ENCODE results near the gene LRRC34.
A peak's percentile ranks its signal among the peaks of the same experiment; 100 is the strongest.

The LRRC34 gene

DNA sequence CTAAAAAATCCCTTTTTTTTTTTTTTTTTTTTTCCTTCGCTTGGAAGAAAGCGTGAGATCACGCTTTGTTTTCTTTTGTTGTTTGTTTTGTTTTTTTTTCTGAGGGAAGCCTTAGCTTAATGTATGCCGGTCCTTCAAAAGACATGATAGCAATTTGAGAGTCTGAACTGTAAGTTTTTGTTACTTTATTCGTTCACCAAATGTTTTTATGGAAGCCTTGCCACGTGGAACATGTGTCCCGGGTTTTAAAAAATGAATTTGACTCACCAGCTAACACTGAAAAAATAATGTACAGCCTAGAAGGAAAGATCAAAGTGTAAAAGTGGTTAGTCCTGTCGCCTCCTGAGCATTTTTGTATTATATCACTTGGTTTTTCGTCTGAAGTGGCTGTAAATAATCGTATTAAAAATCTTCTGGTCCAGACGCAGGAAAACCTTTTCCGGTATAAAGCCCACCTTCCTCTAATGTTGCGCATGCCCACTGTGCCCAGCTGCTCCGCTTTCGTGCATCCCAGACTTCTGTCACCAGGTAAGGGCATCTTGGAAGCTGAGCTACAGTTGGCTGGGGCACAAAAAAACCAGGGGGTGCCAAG is 40.3 kb downstream of the LRRC34 start:
- Histone ChIP-seq H3K4me3 (IDR thresholded peaks at IDR 0.05; ENCODE audit: insufficient read depth, low read depth, low read length) (peak overlapping the region; percentile 94), H3K4me1 (ENCODE audit: low read depth, poor library complexity, severe bottlenecking) (peaks cover 21% of the 10 kb centered on the region), H2AFZ (ENCODE audit: low read depth) (peak overlapping the region; percentile 86), H3K9ac (peak overlapping the region; percentile 97), H3K4me2 (peak overlapping the region; percentile 59), H3K27me3 (ENCODE audit: insufficient read depth, low read depth) (no peaks in the 10 kb centered on the region), H4K20me1 (ENCODE audit: insufficient read depth) (no peaks in the 10 kb centered on the region), H3K36me3 (ENCODE audit: insufficient read depth) (no peaks in the 10 kb centered on the region), H3K79me2 (ENCODE audit: insufficient read depth, low read depth) (peaks cover 26% of the 10 kb centered on the region), H3K27ac (peak overlapping the region; percentile 89)
- TF ChIP-seq, protein P1, sequence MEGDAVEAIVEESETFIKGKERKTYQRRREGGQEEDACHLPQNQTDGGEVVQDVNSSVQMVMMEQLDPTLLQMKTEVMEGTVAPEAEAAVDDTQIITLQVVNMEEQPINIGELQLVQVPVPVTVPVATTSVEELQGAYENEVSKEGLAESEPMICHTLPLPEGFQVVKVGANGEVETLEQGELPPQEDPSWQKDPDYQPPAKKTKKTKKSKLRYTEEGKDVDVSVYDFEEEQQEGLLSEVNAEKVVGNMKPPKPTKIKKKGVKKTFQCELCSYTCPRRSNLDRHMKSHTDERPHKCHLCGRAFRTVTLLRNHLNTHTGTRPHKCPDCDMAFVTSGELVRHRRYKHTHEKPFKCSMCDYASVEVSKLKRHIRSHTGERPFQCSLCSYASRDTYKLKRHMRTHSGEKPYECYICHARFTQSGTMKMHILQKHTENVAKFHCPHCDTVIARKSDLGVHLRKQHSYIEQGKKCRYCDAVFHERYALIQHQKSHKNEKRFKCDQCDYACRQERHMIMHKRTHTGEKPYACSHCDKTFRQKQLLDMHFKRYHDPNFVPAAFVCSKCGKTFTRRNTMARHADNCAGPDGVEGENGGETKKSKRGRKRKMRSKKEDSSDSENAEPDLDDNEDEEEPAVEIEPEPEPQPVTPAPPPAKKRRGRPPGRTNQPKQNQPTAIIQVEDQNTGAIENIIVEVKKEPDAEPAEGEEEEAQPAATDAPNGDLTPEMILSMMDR (conservative IDR thresholded peaks at IDR 0.05; ENCODE audit: low read depth, low read length): 0 out of 2 replicates have a peak, but pooled peaks have one; percentile 8

DNA sequence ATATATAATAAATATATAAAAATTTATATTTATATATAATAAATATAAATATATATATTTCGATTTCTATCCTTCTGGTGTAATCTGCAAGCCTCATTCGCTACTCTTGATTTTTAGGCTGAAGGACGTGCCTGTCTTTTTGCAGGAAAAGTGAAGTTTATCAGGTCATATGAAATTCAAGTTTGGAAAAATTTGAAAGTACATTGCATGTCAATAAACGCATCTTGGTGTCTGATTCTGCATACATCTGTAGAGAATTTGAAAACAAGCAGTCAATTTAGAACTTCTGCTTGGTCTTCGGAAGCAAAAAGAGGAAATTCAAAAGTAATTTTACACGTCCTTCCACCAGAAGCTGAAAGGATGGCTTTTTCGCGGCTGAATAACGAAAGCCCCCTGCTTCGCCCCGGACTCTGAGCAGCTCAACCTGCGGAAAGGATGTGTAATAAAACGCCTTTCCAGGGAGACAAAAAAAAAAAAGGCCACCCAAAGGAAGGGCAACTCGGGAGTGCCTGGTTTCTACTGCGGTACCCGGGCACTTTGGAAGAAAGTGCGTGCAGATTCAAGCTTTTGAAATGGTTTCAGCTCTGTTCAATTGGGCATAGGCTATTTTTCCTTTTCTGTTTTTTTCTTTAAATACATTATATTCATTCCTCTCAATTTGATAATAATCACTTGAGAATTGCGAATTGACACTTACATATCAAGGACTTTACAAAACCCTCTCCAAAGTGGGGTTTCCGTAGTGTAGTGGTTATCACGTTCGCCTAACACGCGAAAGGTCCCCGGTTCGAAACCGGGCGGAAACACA is 41.0 kb downstream of the LRRC34 start:
- Histone ChIP-seq H3K4me1 (ENCODE audit: low read depth, poor library complexity, severe bottlenecking) (peaks cover 21% of the 10 kb centered on the region), H4K20me1 (ENCODE audit: insufficient read depth) (no peaks in the 10 kb centered on the region), H3K4me2 (peak overlapping the region; percentile 59), H3K9ac (peak overlapping the region; percentile 97), H3K36me3 (ENCODE audit: insufficient read depth) (no peaks in the 10 kb centered on the region), H3K27me3 (ENCODE audit: insufficient read depth, low read depth) (no peaks in the 10 kb centered on the region), H2AFZ (ENCODE audit: low read depth) (peak overlapping the region; percentile 86), H3K79me2 (ENCODE audit: insufficient read depth, low read depth) (peaks cover 26% of the 10 kb centered on the region), H3K27ac (peak overlapping the region; percentile 89), H3K4me3 (IDR thresholded peaks at IDR 0.05; ENCODE audit: insufficient read depth, low read depth, low read length) (peak overlapping the region; percentile 94)
- TF ChIP-seq, protein P1 (conservative IDR thresholded peaks at IDR 0.05; ENCODE audit: low read depth, low read length): peak; percentile 19; the same call in 1 of the 2 replicates

DNA sequence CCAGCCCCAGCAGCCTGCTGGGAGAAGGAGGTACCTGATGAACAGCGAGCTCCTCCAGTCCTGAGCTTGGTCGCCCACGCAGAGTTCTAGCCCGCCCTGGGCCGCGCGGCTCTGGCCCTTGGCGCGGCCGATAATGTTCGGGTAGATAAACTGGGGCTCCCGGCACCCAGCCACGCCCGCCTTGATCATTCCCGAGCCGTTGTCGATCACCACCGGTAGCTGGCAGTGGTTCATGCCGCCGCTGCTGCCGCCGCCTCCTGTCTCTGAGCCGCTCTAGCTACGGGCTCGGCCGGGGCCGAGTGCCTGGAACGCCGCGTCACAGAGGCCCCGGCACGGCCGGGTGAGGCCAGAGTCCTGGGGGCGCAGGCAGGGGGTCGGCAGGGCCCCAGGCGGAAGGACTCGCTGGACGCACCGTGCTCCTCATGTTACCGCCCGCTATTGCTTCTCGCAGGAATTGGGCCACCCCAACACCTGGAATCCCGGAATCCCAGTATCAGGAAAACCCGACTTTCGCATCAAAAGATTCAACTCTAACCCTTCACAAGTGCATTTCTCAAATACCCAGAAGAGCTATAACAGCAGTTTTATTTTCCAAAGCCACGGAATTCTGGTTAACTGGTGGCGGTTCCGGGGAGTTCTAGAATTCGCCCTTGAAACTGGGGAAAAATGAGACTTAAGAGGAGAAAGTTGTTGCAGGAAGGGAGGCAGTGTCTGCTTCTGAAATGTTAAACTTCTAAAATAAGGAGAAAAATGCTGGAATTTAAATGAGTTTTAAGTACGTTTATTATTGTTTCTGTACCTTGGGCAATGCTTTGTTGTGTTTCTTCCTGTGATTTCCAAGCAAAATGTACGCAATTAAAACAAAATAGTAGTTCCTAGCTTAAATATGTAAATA is 43.2 kb downstream of the LRRC34 start, which contains the start of gene ACTRT3:
Gene ACTRT3 (minus strand): TSS at position 275 of the 895 bp plus-strand sequence. CDS start 41 bp downstream, at position 234.
- no peaks in the 10 kb centered on the region for H3K36me3 ChIP-seq (ENCODE audit: insufficient read depth)
- H3K27me3 ChIP-seq (ENCODE audit: insufficient read depth, low read depth): no peaks in the 10 kb centered on the region
- H3K4me1 ChIP-seq (ENCODE audit: low read depth, poor library complexity, severe bottlenecking): peaks cover 4% of the 10 kb centered on the region
- H4K20me1 ChIP-seq (ENCODE audit: insufficient read depth): no peaks in the 10 kb centered on the region
- H3K4me2 ChIP-seq: no peak within 1 kb of the TSS
- no peak within 1 kb of the TSS for H3K27ac ChIP-seq
- TF ChIP-seq, protein P1 (conservative IDR thresholded peaks at IDR 0.05; ENCODE audit: low read depth, low read length): no peak
- H2AFZ ChIP-seq (ENCODE audit: low read depth): no peak within 1 kb of the TSS
- no peak within 1 kb of the TSS for H3K4me3 ChIP-seq (IDR thresholded peaks at IDR 0.05; ENCODE audit: insufficient read depth, low read depth, low read length)
- no peak within 1 kb of the TSS for H3K9ac ChIP-seq
- peaks cover 7% of the 10 kb centered on the region for H3K79me2 ChIP-seq (ENCODE audit: insufficient read depth, low read depth)

DNA sequence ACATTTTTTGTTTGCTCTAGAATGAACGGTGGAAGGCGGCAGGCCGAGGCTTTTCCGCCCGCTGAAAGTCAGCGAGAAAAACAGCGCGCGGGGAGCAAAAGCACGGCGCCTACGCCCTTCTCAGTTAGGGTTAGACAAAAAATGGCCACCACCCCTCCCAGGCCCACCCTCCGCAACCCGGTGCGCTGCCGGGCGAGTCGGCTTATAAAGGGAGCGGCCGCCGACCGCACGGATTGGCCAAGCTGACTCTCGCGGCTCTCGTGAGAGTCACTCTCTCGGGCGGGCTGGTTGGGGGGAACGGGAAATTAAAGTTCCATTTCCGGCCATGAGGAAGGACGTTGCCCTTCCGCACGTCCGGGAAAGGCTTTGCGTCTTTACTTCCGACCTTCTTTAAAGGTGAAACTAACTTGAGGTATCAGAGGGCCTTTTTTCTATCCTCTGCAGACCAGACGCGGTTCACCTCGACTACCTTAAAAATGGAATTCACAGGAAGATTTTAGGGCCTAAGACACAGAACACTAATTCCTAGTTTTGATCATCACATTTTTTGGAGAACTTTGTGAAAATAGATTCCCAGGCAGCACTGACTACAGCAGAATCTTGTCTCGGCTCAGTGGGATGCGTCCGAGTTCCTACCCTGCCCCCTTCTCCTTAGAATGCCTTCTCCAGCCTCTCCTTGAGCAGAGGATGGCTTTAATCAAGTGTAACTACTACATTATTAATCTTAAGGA is 47.7 kb downstream of the LRRC34 start, which contains the start of gene TERC:
Gene TERC (minus strand): TSS at position 179 of the 731 bp plus-strand sequence.
- Histone ChIP-seq H3K27ac (peak within 1 kb of the TSS; percentile 89), H4K20me1 (ENCODE audit: insufficient read depth) (no peaks in the 10 kb centered on the region), H2AFZ (ENCODE audit: low read depth) (peak within 1 kb of the TSS; percentile 62), H3K4me3 (IDR thresholded peaks at IDR 0.05; ENCODE audit: insufficient read depth, low read depth, low read length) (no peak within 1 kb of the TSS), H3K27me3 (ENCODE audit: insufficient read depth, low read depth) (no peaks in the 10 kb centered on the region), H3K9ac (peak within 1 kb of the TSS; percentile 87), H3K4me2 (peak within 1 kb of the TSS; percentile 64), H3K4me1 (ENCODE audit: low read depth, poor library complexity, severe bottlenecking) (peaks cover 6% of the 10 kb centered on the region), H3K36me3 (ENCODE audit: insufficient read depth) (no peaks in the 10 kb centered on the region), H3K79me2 (ENCODE audit: insufficient read depth, low read depth) (no peaks in the 10 kb centered on the region)
- TF ChIP-seq, protein P1 (conservative IDR thresholded peaks at IDR 0.05; ENCODE audit: low read depth, low read length): no peak

Data from KMS-11 (cell line).